WTC11 (cell line): Measurements from ENCODE around the gene PGM2L1. TPM values are rescaled to one million over a fixed set of nuclear protein-coding genes. Genes with fewer than 3 reads are reported as not detected.

Source experiments
- ATAC-seq: fragments of 200-7000 bp; cut with Tn5 transposase; 2 replicates; pipeline ENCODE4 v1.10.0; 2021; ENCODE audit warnings: mild to moderate bottlenecking, moderate library complexity
- CTCF ChIA-PET: fragments of 300-600 bp; sonication (Branson Sonifier 250); formaldehyde crosslinking; loops from one replicate; lab custom pipeline; 2021; ENCODE audit warnings: antibody characterized with exemption; lab: Charles Lee
- POLR2A ChIA-PET: fragments of 350-600 bp; sonication (Branson Sonifier 250); formaldehyde crosslinking; loops from one replicate; lab custom pipeline; 2021; ENCODE audit warnings: antibody characterized with exemption; lab: Charles Lee
- DNase-seq: peaks from one replicate; pipeline ENCODE4 v3.0.0; 2021; ENCODE audit warnings: low spot score
- H3K27ac Mint-ChIP-seq: 2 replicates; pipeline ENCODE4 v1.8.0; 2021; ENCODE audit warnings: mixed read lengths
- H3K27me3 Mint-ChIP-seq: 2 replicates; pipeline ENCODE4 v1.8.0; 2021; ENCODE audit warnings: low read depth, mild to moderate bottlenecking, moderate library complexity, mixed read lengths
- H3K36me3 Mint-ChIP-seq: 2 replicates; pipeline ENCODE4 v1.8.0; 2021; ENCODE audit warnings: mixed read lengths
- H3K4me1 Mint-ChIP-seq: 2 replicates; pipeline ENCODE4 v1.8.0; 2022; ENCODE audit warnings: mixed read lengths
- H3K4me3 Mint-ChIP-seq: 2 replicates; pipeline ENCODE4 v1.8.0; 2021; ENCODE audit warnings: mild to moderate bottlenecking, moderate library complexity, mixed read lengths
- H3K9me3 Mint-ChIP-seq: 2 replicates; pipeline ENCODE4 v1.8.0; 2021; ENCODE audit warnings: mixed read lengths
- CREB1 ChIP-seq: sonication (generic); formaldehyde crosslinking; IDR thresholded peaks from 2 replicates; pipeline ENCODE4 v1.8.0; 2023; ENCODE audit warnings: mild to moderate bottlenecking, missing genetic modification reagents
- EMX1 ChIP-seq: fragments of 250-450 bp; sonication (Bioruptor Pico); IDR thresholded peaks from 2 replicates; pipeline ENCODE4 v1.8.0; 2021; ENCODE audit warnings: mild to moderate bottlenecking
- ETV6 ChIP-seq: sonication (generic); formaldehyde crosslinking; IDR thresholded peaks from 2 replicates; pipeline ENCODE4 v1.8.1; 2022; ENCODE audit warnings: mild to moderate bottlenecking, missing genetic modification reagents
- FOXJ3 ChIP-seq: sonication (generic); formaldehyde crosslinking; IDR thresholded peaks from 2 replicates; pipeline ENCODE4 v1.9.0; 2021; ENCODE audit warnings: missing genetic modification reagents, mild to moderate bottlenecking, borderline replicate concordance
- GRHL2 ChIP-seq: fragments of 250-450 bp; sonication (Bioruptor Pico); IDR thresholded peaks from 2 replicates; pipeline ENCODE4 v1.8.0; 2022; ENCODE audit warnings: mild to moderate bottlenecking, moderate library complexity; ENCODE audit not compliant: insufficient replicate concordance, severe bottlenecking
- JUN ChIP-seq: sonication (generic); formaldehyde crosslinking; IDR thresholded peaks from 2 replicates; pipeline ENCODE4 v1.8.0; 2023; ENCODE audit warnings: mild to moderate bottlenecking, missing genetic modification reagents
- MXD4 ChIP-seq: fragments of 250-450 bp; sonication (Bioruptor Pico); IDR thresholded peaks from 2 replicates; pipeline ENCODE4 v1.8.0; 2021; ENCODE audit warnings: mild to moderate bottlenecking, moderate library complexity, borderline replicate concordance
- MYBL2 ChIP-seq: sonication (generic); formaldehyde crosslinking; IDR thresholded peaks from 2 replicates; pipeline ENCODE4 v1.8.1; 2023; ENCODE audit warnings: mild to moderate bottlenecking, moderate library complexity, missing genetic modification reagents
- NFATC4 ChIP-seq: fragments of 250-450 bp; sonication (Bioruptor Pico); IDR thresholded peaks from 2 replicates; pipeline ENCODE4 v1.9.0; 2021; ENCODE audit warnings: mild to moderate bottlenecking
- NFE2L1 ChIP-seq: sonication (generic); formaldehyde crosslinking; IDR thresholded peaks from 2 replicates; pipeline ENCODE4 v1.8.1; 2023; ENCODE audit warnings: missing genetic modification reagents
- NR1H2 ChIP-seq: sonication (generic); formaldehyde crosslinking; IDR thresholded peaks from 2 replicates; pipeline ENCODE4 v1.9.0; 2021; ENCODE audit warnings: mild to moderate bottlenecking, moderate library complexity, missing genetic modification reagents
- SOX15 ChIP-seq: fragments of 250-450 bp; sonication (Bioruptor Pico); IDR thresholded peaks from 2 replicates; pipeline ENCODE4 v1.9.0; 2021; ENCODE audit warnings: mild to moderate bottlenecking
- TEAD1 ChIP-seq: sonication (generic); formaldehyde crosslinking; IDR thresholded peaks from 2 replicates; pipeline ENCODE4 v1.8.0; 2022; ENCODE audit warnings: mild to moderate bottlenecking, missing genetic modification reagents
- ZNF121 ChIP-seq: sonication (generic); formaldehyde crosslinking; IDR thresholded peaks from 2 replicates; pipeline ENCODE4 v1.8.0; 2023; ENCODE audit warnings: missing genetic modification reagents
- ZNF219 ChIP-seq: sonication (generic); formaldehyde crosslinking; IDR thresholded peaks from 2 replicates; pipeline ENCODE4 v1.8.0; 2023; ENCODE audit warnings: missing genetic modification reagents, mild to moderate bottlenecking, borderline replicate concordance
- ZNF232 ChIP-seq: sonication (generic); formaldehyde crosslinking; IDR thresholded peaks from 2 replicates; pipeline ENCODE4 v1.8.0; 2022; ENCODE audit warnings: mild to moderate bottlenecking, missing genetic modification reagents
- total RNA-seq: library from RNA; stranded (reverse); gene quantifications from 3 replicates; pipeline ENCODE4 v1.2.3, GENCODE V29; 2021
- TF ChIP-seq, protein P1 (sequence below): fragments of 250-450 bp; sonication (Bioruptor Pico); IDR thresholded peaks from 2 replicates; pipeline ENCODE4 v1.9.0; 2021; ENCODE audit warnings: mild to moderate bottlenecking
- TF ChIP-seq, protein P2 (sequence below): sonication (generic); formaldehyde crosslinking; IDR thresholded peaks from 2 replicates; pipeline ENCODE4 v1.8.1; 2022; ENCODE audit warnings: mild to moderate bottlenecking, moderate library complexity, missing genetic modification reagents
- TF ChIP-seq, protein P3 (sequence below): sonication (generic); formaldehyde crosslinking; IDR thresholded peaks from 2 replicates; pipeline ENCODE4 v1.8.0; 2022; ENCODE audit warnings: mild to moderate bottlenecking, missing genetic modification reagents
- TF ChIP-seq, protein P4 (sequence below): sonication (generic); formaldehyde crosslinking; IDR thresholded peaks from 2 replicates; pipeline ENCODE4 v1.8.1; 2023; ENCODE audit warnings: mild to moderate bottlenecking, missing genetic modification reagents, borderline replicate concordance
- TF ChIP-seq, protein P5 (sequence below): sonication (generic); formaldehyde crosslinking; IDR thresholded peaks from 2 replicates; pipeline ENCODE4 v1.8.0; 2022; ENCODE audit warnings: mild to moderate bottlenecking, missing genetic modification reagents
- TF ChIP-seq, protein P6 (sequence below): fragments of 250-450 bp; sonication (Bioruptor Pico); conservative IDR thresholded peaks from 2 replicates; pipeline ENCODE4 v1.9.0; 2021; ENCODE audit warnings: mild to moderate bottlenecking
- TF ChIP-seq, protein P7 (sequence below): sonication (generic); formaldehyde crosslinking; IDR thresholded peaks from 2 replicates; pipeline ENCODE4 v1.8.0; 2022; ENCODE audit warnings: missing genetic modification reagents

PGM2L1 gene
- total RNA-seq, 1 experiment from 2014 or later: 34.1 TPM

DNA sequence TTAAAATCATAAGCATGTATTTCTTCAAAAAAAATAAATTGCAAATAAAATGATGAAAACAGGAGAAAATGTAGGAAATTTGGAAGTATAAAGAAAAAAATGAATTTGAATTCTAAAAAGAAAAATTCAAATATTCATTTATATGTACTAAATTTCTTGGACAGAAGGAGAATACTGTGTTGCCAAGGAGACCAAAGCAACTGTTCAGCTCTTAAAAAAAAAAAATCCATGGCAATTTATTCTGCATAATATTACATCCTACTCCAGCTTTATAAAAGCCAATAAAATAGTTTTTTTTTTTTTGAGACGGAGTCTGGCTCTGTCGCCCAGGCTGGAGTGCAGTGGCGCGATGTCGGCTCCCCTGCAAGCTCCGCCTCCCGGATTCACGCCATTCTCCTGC is 6.0 kb downstream of the PGM2L1 start (continued):
- TF ChIP-seq, protein P1, sequence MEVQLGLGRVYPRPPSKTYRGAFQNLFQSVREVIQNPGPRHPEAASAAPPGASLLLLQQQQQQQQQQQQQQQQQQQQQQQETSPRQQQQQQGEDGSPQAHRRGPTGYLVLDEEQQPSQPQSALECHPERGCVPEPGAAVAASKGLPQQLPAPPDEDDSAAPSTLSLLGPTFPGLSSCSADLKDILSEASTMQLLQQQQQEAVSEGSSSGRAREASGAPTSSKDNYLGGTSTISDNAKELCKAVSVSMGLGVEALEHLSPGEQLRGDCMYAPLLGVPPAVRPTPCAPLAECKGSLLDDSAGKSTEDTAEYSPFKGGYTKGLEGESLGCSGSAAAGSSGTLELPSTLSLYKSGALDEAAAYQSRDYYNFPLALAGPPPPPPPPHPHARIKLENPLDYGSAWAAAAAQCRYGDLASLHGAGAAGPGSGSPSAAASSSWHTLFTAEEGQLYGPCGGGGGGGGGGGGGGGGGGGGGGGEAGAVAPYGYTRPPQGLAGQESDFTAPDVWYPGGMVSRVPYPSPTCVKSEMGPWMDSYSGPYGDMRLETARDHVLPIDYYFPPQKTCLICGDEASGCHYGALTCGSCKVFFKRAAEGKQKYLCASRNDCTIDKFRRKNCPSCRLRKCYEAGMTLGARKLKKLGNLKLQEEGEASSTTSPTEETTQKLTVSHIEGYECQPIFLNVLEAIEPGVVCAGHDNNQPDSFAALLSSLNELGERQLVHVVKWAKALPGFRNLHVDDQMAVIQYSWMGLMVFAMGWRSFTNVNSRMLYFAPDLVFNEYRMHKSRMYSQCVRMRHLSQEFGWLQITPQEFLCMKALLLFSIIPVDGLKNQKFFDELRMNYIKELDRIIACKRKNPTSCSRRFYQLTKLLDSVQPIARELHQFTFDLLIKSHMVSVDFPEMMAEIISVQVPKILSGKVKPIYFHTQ (CRISPR knock-in tag): no peak
- TF ChIP-seq FOXJ3 (CRISPR knock-in tag) (no peak), ZNF121 (no peak)
- TF ChIP-seq, protein P2, sequence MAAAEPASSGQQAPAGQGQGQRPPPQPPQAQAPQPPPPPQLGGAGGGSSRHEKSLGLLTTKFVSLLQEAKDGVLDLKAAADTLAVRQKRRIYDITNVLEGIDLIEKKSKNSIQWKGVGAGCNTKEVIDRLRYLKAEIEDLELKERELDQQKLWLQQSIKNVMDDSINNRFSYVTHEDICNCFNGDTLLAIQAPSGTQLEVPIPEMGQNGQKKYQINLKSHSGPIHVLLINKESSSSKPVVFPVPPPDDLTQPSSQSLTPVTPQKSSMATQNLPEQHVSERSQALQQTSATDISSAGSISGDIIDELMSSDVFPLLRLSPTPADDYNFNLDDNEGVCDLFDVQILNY (CRISPR knock-in tag): no peak
- TF ChIP-seq, protein P3, sequence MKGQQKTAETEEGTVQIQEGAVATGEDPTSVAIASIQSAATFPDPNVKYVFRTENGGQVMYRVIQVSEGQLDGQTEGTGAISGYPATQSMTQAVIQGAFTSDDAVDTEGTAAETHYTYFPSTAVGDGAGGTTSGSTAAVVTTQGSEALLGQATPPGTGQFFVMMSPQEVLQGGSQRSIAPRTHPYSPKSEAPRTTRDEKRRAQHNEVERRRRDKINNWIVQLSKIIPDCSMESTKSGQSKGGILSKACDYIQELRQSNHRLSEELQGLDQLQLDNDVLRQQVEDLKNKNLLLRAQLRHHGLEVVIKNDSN: no peak

DNA sequence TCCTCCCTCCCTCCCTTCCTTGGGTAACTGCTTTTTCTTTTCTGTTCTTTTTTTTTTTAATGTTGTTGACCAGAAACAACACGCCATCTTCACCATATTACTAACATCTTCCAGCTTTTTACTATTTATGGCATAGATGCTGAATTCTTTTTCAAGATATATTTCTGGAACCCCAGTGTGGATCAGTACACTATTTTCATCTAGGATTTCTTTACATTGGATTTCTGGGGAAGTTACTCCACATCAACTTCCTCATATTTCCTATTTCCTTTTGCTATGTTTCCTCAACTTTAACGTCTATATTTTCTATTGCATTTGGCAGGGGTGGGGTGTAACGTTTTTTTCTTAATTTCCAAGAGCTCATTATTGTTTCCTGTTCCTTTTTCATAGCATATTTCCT is 7.0 kb downstream of the PGM2L1 start:
- no peak for DNase-seq
- no peaks in the 10 kb centered on the region for H3K36me3 Mint-ChIP-seq
- no peaks in the 10 kb centered on the region for H3K27me3 Mint-ChIP-seq
- H3K4me1 Mint-ChIP-seq: peaks cover 32% of the 10 kb centered on the region
- peak overlapping the region; percentile 14; the same call in 1 of the 2 replicates for H3K27ac Mint-ChIP-seq
- no peak for TF ChIP-seq TEAD1 (CRISPR knock-in tag)
- TF ChIP-seq NFATC4: no peak
- TF ChIP-seq CREB1 (CRISPR knock-in tag): no peak
- TF ChIP-seq MXD4 (CRISPR knock-in tag): no peak
- no peak for TF ChIP-seq MYBL2
- no peak for TF ChIP-seq NFE2L1
- TF ChIP-seq, protein P4, sequence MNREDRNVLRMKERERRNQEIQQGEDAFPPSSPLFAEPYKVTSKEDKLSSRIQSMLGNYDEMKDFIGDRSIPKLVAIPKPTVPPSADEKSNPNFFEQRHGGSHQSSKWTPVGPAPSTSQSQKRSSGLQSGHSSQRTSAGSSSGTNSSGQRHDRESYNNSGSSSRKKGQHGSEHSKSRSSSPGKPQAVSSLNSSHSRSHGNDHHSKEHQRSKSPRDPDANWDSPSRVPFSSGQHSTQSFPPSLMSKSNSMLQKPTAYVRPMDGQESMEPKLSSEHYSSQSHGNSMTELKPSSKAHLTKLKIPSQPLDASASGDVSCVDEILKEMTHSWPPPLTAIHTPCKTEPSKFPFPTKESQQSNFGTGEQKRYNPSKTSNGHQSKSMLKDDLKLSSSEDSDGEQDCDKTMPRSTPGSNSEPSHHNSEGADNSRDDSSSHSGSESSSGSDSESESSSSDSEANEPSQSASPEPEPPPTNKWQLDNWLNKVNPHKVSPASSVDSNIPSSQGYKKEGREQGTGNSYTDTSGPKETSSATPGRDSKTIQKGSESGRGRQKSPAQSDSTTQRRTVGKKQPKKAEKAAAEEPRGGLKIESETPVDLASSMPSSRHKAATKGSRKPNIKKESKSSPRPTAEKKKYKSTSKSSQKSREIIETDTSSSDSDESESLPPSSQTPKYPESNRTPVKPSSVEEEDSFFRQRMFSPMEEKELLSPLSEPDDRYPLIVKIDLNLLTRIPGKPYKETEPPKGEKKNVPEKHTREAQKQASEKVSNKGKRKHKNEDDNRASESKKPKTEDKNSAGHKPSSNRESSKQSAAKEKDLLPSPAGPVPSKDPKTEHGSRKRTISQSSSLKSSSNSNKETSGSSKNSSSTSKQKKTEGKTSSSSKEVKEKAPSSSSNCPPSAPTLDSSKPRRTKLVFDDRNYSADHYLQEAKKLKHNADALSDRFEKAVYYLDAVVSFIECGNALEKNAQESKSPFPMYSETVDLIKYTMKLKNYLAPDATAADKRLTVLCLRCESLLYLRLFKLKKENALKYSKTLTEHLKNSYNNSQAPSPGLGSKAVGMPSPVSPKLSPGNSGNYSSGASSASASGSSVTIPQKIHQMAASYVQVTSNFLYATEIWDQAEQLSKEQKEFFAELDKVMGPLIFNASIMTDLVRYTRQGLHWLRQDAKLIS (CRISPR knock-in tag): no peak
- no peak for TF ChIP-seq ZNF121
- no peak for TF ChIP-seq ETV6 (CRISPR knock-in tag)
- TF ChIP-seq, protein P5, sequence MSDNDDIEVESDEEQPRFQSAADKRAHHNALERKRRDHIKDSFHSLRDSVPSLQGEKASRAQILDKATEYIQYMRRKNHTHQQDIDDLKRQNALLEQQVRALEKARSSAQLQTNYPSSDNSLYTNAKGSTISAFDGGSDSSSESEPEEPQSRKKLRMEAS: no peak
- no peak for TF ChIP-seq JUN
- TF ChIP-seq ZNF232 (CRISPR knock-in tag): no peak
- TF ChIP-seq, protein P6, sequence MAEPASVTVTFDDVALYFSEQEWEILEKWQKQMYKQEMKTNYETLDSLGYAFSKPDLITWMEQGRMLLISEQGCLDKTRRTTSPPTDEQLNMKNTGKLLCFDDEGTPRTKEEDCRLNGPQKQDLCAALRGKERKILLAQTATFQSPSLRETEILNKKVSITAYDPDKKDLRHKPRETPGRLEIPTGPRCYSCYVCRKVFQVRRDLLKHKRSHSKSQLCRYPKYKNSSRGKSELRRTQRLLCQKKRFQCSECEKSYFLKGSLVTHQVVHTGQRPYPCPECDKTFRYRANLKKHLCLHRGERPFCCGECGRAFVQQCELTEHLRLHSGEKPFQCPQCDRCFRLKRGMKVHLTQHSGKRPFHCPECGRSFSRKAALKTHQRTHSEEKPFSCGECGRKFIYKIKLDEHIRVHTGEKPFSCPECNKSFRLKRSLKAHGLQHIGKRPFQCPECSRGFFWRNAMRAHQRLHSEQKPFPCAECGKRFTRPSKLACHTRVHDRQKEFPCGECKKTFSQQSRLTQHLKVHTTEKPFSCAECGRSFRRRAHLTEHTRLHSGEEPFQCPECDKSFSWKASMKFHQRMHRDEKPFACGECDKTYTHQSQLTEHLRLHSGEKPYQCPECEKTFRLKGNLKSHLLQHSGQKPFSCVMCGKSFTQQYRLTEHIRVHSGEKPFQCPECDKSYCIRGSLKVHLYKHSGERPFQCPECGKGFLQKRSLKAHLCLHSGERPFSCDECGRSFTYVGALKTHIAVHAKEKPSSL (CRISPR knock-in tag): no peak
- TF ChIP-seq NR1H2 (CRISPR knock-in tag): no peak
- TF ChIP-seq, protein P7, sequence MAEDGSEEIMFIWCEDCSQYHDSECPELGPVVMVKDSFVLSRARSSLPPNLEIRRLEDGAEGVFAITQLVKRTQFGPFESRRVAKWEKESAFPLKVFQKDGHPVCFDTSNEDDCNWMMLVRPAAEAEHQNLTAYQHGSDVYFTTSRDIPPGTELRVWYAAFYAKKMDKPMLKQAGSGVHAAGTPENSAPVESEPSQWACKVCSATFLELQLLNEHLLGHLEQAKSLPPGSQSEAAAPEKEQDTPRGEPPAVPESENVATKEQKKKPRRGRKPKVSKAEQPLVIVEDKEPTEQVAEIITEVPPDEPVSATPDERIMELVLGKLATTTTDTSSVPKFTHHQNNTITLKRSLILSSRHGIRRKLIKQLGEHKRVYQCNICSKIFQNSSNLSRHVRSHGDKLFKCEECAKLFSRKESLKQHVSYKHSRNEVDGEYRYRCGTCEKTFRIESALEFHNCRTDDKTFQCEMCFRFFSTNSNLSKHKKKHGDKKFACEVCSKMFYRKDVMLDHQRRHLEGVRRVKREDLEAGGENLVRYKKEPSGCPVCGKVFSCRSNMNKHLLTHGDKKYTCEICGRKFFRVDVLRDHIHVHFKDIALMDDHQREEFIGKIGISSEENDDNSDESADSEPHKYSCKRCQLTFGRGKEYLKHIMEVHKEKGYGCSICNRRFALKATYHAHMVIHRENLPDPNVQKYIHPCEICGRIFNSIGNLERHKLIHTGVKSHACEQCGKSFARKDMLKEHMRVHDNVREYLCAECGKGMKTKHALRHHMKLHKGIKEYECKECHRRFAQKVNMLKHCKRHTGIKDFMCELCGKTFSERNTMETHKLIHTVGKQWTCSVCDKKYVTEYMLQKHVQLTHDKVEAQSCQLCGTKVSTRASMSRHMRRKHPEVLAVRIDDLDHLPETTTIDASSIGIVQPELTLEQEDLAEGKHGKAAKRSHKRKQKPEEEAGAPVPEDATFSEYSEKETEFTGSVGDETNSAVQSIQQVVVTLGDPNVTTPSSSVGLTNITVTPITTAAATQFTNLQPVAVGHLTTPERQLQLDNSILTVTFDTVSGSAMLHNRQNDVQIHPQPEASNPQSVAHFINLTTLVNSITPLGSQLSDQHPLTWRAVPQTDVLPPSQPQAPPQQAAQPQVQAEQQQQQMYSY: no peak
- TF ChIP-seq SOX15: no peak
- TF ChIP-seq EMX1 (CRISPR knock-in tag): no peak
- no peak for TF ChIP-seq ZNF219 (CRISPR knock-in tag)
- TF ChIP-seq GRHL2 (CRISPR knock-in tag): no peak
- no peak overlapping the region for H3K4me3 Mint-ChIP-seq
- no peak for ATAC-seq
- POLR2A ChIA-PET: no interaction called here
- CTCF ChIA-PET: interaction anchor here (0.7 kb wide), 1 partner anchor 117 kb away, joined by 3 read pairs; no protein-coding TSS in a partner anchor
- H3K9me3 Mint-ChIP-seq: no peaks in the 10 kb centered on the region
